Measurements from ENCODE around the gene MOK.

Gene MOK

DNA sequence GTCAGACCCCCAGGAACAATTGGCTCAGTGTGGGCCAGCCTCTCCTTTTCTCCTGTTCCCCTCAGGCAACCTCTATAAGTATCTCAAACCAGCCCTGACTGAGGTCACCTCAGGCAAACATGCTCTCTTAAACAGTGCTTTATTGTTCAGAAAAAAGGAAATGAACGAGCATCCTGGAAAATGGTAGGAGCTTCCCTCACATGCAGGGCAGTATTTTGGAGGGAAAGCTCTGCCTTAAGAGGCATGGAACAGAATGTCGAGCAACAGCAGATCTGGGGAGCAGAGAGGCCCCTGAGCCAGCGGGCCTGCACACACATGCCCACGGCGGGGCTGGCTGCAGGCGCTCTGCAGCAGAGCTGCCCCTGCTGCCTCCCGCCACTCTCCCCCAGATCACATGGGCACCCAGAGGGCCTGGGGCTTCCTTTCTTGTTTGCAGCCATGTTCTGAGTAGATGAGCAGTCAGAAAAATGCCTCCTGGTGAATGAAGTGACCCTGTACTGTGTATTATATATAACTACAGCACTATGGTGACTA lies 42.0 kb downstream of the MOK start:
- H3K4me3 ChIP-seq (ENCODE audit: low read depth, low read length): no peak overlapping the region
- peaks cover 9% of the 10 kb centered on the region; the same call in 1 of the 2 replicates for H3K4me1 ChIP-seq (ENCODE audit: control insufficient read depth, insufficient read depth, low read length)
- no peaks in the 10 kb centered on the region for H3K36me3 ChIP-seq (ENCODE audit: control insufficient read depth, insufficient read depth, low read length)
- H3K27me3 ChIP-seq (ENCODE audit: control insufficient read depth, insufficient read depth, low read length): no peaks in the 10 kb centered on the region
- H3K9ac ChIP-seq (ENCODE audit: low read length): no peak overlapping the region
- H3K27ac ChIP-seq (ENCODE audit: low read depth, low read length): no peak overlapping the region
- no peaks in the 10 kb centered on the region for H3K9me3 ChIP-seq (ENCODE audit: control insufficient read depth, insufficient read depth, low read depth, low read length)

DNA sequence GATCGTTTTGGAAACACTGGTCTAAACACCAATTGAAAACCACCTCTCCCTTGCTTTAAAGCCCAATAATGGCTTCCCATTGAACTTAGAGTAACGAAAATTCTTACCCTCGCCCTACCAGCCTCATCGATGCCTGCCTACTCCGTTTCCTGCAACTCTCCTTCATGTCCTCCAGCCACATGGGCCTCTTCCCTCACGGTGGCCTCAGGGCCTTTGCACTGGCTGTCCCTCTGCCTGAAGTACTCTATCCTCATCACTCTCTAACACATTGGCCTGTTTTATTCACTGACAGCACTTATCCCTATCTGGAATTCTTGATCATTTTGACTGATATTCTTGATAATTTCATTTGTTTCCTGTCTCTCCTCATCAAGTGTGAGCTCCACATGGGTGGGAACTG lies 46.8 kb downstream of the MOK start:
- H3K36me3 ChIP-seq (ENCODE audit: control insufficient read depth, insufficient read depth, low read length): no peaks in the 10 kb centered on the region
- H3K9me3 ChIP-seq (ENCODE audit: control insufficient read depth, insufficient read depth, low read depth, low read length): no peaks in the 10 kb centered on the region
- no peak overlapping the region for H3K9ac ChIP-seq (ENCODE audit: low read length)
- H3K4me3 ChIP-seq (ENCODE audit: low read depth, low read length): no peak overlapping the region
- no peaks in the 10 kb centered on the region for H3K27me3 ChIP-seq (ENCODE audit: control insufficient read depth, insufficient read depth, low read length)
- no peak overlapping the region for H3K27ac ChIP-seq (ENCODE audit: low read depth, low read length)
- peaks cover 6% of the 10 kb centered on the region; the same call in 1 of the 2 replicates for H3K4me1 ChIP-seq (ENCODE audit: control insufficient read depth, insufficient read depth, low read length)

DNA sequence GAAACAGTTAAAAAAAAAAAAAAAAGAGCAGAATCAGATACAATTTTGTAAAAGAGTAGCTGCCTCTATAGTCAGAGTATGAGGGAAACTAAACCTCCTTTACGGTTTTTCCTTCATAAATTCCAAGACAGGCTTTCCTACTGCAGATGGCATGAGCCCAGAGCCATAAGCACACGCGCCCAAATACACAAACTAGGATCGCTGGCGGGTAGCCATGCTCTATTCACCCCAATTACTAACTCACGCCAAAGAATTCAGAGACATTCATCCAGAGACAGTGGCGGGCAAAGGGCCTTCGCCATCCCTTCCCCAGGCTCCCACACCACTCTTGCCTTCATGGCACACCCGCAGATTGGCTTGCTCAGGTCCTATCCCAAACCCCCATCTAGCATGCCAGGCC lies 48.2 kb downstream of the MOK start:
- Histone ChIP-seq H3K4me3 (ENCODE audit: low read depth, low read length) (no peak overlapping the region), H3K36me3 (ENCODE audit: control insufficient read depth, insufficient read depth, low read length) (no peaks in the 10 kb centered on the region), H3K4me1 (ENCODE audit: control insufficient read depth, insufficient read depth, low read length) (no peaks in the 10 kb centered on the region), H3K27ac (ENCODE audit: low read depth, low read length) (no peak overlapping the region), H3K9ac (ENCODE audit: low read length) (no peak overlapping the region), H3K9me3 (ENCODE audit: control insufficient read depth, insufficient read depth, low read depth, low read length) (no peaks in the 10 kb centered on the region), H3K27me3 (ENCODE audit: control insufficient read depth, insufficient read depth, low read length) (no peaks in the 10 kb centered on the region)

DNA sequence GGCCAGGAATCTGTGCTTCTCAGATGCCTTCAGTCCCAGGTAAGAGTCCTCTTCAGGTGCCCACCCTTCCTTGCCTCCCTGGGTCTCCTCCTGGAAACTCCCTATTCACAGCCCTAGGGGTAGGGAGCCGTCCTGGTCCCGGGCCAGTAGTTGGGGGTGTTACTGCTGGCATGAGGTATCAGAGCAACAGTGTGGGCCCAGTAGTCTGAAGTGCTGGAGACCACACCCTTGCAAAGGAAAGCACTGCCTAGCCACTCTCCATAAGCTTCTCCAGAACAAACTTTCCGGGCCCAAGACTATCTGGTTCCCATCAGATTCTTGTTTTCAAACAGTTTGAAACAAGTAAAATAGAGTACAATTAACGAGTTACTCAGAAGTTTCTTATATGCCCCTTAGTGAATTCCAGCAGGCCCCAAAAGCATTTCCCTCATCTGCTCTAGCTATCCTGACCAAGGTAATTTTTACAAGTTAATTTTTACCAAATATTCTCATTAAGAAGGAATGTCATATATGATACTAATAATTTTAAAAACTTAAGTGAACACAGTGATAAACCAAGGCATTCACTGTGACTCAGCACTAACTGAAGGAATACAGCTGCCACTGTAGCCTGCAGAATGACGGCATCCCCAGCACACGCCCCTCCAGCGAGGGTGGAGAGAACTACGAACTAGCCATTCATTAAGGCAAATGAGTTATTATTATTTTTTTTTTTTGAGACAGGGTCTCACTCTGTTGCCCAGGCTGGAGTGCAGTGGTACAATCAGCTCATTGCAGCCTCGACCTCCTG lies 49.4 kb downstream of the MOK start:
- Histone ChIP-seq H3K27me3 (ENCODE audit: control insufficient read depth, insufficient read depth, low read length) (no peaks in the 10 kb centered on the region), H3K4me3 (ENCODE audit: low read depth, low read length) (no peak overlapping the region), H3K27ac (ENCODE audit: low read depth, low read length) (no peak overlapping the region), H3K9ac (ENCODE audit: low read length) (no peak overlapping the region), H3K4me1 (ENCODE audit: control insufficient read depth, insufficient read depth, low read length) (no peaks in the 10 kb centered on the region), H3K9me3 (ENCODE audit: control insufficient read depth, insufficient read depth, low read depth, low read length) (no peaks in the 10 kb centered on the region), H3K36me3 (ENCODE audit: control insufficient read depth, insufficient read depth, low read length) (no peaks in the 10 kb centered on the region)

DNA sequence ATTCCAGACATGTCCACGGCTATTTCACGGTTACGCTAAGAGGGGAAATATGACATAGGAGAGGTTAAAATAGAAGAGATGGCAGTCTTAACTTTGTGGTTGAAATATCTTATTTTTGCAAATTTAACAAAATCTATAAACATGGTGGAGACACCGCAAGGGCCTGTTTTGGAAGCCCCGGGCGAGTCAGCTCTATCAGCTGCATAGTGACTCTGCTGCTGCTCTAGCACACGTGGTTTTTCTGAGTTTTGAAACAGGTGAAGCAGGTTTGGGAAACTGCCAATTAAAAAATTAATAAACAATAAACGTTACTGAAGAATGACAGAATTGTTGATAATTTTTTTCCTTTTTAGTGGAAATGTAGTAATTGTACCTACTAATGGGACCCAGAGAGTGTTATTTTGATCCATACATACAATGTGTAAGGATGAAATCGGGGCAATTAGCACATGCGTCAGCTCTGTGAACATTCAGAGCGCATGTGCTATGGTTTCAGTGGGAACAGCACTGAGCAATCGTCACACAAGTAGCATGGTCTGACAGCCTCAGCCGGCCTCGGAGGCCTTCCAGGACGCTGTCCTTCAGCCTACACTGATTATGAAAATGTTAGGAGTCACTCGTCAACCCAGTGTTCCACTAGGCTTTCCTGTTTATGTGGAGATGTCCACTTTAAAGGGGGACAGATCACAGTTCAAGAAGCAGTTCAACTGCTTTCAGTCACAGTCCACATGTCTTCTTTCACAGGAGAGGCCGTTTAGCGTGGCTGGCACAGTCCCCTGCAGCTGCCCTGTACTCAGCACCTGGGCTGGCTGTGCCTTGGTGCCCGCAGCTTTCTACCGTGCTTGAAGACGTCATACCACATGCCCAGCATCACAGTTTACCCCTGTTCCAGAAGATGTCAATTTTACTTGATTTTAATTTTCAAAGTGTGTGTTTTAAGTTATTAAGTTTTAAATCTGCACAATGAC lies 51.8 kb downstream of the MOK start:
- peaks cover 7% of the 10 kb centered on the region for H3K4me1 ChIP-seq (ENCODE audit: control insufficient read depth, insufficient read depth, low read length)
- no peak overlapping the region for H3K4me3 ChIP-seq (ENCODE audit: low read depth, low read length)
- no peak overlapping the region for H3K9ac ChIP-seq (ENCODE audit: low read length)
- peaks cover 4% of the 10 kb centered on the region; the same call in 1 of the 2 replicates for H3K27me3 ChIP-seq (ENCODE audit: control insufficient read depth, insufficient read depth, low read length)
- H3K9me3 ChIP-seq (ENCODE audit: control insufficient read depth, insufficient read depth, low read depth, low read length): no peaks in the 10 kb centered on the region
- H3K27ac ChIP-seq (ENCODE audit: low read depth, low read length): no peak overlapping the region
- H3K36me3 ChIP-seq (ENCODE audit: control insufficient read depth, insufficient read depth, low read length): no peaks in the 10 kb centered on the region

DNA sequence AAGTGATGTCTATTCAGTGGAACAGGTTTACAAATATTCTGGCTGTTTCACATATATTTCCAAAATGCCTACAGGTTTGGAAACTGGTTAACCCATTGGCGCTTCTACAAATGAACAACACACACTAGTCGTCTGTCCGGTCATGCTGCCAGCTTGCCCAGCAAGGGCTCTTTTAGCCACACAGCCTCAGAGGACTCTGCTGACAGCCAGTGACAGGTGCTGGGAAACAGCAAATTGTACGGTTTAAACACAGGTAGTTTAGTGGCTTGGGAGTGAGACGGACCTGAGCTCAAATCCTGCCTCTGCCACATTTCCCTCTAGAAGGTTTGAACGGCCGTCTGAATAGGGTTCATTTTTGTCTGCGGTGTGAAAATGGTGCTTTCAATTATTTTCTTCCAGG lies 53.8 kb downstream of the MOK start:
- Histone ChIP-seq H3K9ac (ENCODE audit: low read length) (no peak overlapping the region), H3K9me3 (ENCODE audit: control insufficient read depth, insufficient read depth, low read depth, low read length) (no peaks in the 10 kb centered on the region), H3K27ac (ENCODE audit: low read depth, low read length) (no peak overlapping the region), H3K36me3 (ENCODE audit: control insufficient read depth, insufficient read depth, low read length) (no peaks in the 10 kb centered on the region), H3K4me1 (ENCODE audit: control insufficient read depth, insufficient read depth, low read length) (peaks cover 25% of the 10 kb centered on the region), H3K27me3 (ENCODE audit: control insufficient read depth, insufficient read depth, low read length) (peaks cover 13% of the 10 kb centered on the region), H3K4me3 (ENCODE audit: low read depth, low read length) (no peak overlapping the region)

DNA sequence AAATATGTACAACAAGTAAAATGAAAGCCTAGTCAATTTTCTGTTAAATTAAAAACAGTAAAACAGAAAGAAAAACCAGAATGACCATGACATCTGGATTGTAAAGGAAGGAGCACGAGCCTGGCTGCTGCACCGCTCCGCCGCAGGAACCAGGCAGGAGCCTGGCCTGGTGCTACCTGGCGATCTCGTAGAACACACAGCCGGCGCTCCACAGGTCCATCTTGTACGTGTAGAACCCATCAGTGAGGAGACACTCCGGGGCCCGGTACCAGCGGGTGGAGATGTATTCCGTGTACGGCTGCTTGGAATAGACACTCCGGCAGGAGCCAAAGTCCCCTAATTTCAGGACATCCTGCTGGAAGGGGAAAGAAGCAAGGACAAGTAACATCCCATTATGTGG lies 54.3 kb downstream of the MOK start:
- Histone ChIP-seq H3K36me3 (ENCODE audit: control insufficient read depth, insufficient read depth, low read length) (no peaks in the 10 kb centered on the region), H3K9ac (ENCODE audit: low read length) (no peak overlapping the region), H3K4me1 (ENCODE audit: control insufficient read depth, insufficient read depth, low read length) (peaks cover 25% of the 10 kb centered on the region), H3K9me3 (ENCODE audit: control insufficient read depth, insufficient read depth, low read depth, low read length) (no peaks in the 10 kb centered on the region), H3K27ac (ENCODE audit: low read depth, low read length) (no peak overlapping the region), H3K27me3 (ENCODE audit: control insufficient read depth, insufficient read depth, low read length) (peaks cover 16% of the 10 kb centered on the region), H3K4me3 (ENCODE audit: low read depth, low read length) (no peak overlapping the region)

DNA sequence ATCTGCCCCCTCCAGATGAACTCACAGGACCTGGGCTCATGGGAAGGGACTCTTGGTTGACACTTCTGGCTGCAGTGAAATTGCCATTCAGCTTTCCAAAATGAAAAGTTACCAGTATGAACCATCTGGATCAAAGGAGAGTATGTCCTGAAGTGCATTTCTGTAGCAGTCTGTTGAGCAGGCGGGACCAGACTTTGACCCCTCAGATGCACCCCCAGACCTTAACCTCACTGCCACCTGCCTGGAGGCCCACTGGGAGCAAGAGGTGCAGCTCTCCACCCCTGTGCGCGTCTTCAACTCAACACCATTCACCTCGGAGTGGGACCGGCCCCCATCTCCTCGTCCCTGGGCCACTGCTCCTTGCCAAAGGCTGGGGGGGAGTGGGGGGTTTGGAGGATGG lies 55.0 kb downstream of the MOK start:
- H3K4me1 ChIP-seq (ENCODE audit: control insufficient read depth, insufficient read depth, low read length): peaks cover 25% of the 10 kb centered on the region
- no peaks in the 10 kb centered on the region for H3K9me3 ChIP-seq (ENCODE audit: control insufficient read depth, insufficient read depth, low read depth, low read length)
- H3K9ac ChIP-seq (ENCODE audit: low read length): no peak overlapping the region
- H3K27me3 ChIP-seq (ENCODE audit: control insufficient read depth, insufficient read depth, low read length): peaks cover 16% of the 10 kb centered on the region
- no peaks in the 10 kb centered on the region for H3K36me3 ChIP-seq (ENCODE audit: control insufficient read depth, insufficient read depth, low read length)
- no peak overlapping the region for H3K4me3 ChIP-seq (ENCODE audit: low read depth, low read length)
- no peak overlapping the region for H3K27ac ChIP-seq (ENCODE audit: low read depth, low read length)

DNA sequence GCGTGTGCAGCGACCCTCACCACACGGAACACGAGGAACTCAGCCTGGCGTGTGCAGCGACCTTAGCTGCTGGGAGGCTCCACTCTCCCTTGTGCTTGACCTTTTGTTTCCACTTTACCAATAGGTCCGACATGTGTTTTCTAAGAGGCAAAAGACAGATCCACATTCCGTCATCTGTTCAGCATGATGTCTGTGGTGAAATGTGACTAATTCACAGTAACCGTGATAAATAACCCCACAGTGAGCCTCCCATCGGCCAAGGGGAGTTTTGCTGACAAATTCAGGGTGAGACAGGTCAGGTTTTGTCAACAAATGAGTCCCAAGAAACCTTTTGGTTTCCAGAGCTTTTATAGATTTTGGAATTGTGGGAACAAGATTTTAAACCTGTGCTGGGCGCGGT lies 55.9 kb downstream of the MOK start:
- H3K36me3 ChIP-seq (ENCODE audit: control insufficient read depth, insufficient read depth, low read length): no peaks in the 10 kb centered on the region; the same call in 1 of the 2 replicates
- peaks cover 25% of the 10 kb centered on the region for H3K4me1 ChIP-seq (ENCODE audit: control insufficient read depth, insufficient read depth, low read length)
- no peaks in the 10 kb centered on the region for H3K9me3 ChIP-seq (ENCODE audit: control insufficient read depth, insufficient read depth, low read depth, low read length)
- H3K9ac ChIP-seq (ENCODE audit: low read length): peak overlapping the region; percentile 42
- no peak overlapping the region for H3K27ac ChIP-seq (ENCODE audit: low read depth, low read length)
- peaks cover 16% of the 10 kb centered on the region for H3K27me3 ChIP-seq (ENCODE audit: control insufficient read depth, insufficient read depth, low read length)
- H3K4me3 ChIP-seq (ENCODE audit: low read depth, low read length): no peak overlapping the region

DNA sequence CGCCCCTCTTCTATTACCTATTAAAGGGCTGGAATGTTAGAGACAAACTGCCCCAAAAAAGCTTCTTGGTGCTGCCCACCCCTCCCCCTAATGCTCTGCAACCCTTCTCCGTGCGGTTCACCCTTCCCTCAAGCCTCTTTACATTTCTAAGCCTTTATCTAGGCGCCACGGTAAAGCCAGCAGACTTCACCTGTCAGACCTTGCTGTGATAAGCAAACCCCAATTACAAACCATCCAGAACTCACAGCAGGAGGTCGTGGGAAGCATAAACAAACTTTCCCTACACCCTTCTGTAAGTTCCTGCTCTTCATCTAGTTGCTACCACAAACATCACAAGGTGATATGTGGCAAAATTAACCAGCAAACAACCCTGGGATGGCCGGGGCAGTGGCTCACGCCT lies 56.8 kb downstream of the MOK start:
- H3K4me3 ChIP-seq (ENCODE audit: low read depth, low read length): peak overlapping the region; percentile 32; the same call in 1 of the 2 replicates
- no peak overlapping the region for H3K9ac ChIP-seq (ENCODE audit: low read length)
- peaks cover 6% of the 10 kb centered on the region; the same call in 1 of the 2 replicates for H3K9me3 ChIP-seq (ENCODE audit: control insufficient read depth, insufficient read depth, low read depth, low read length)
- peaks cover 25% of the 10 kb centered on the region for H3K4me1 ChIP-seq (ENCODE audit: control insufficient read depth, insufficient read depth, low read length)
- no peaks in the 10 kb centered on the region; the same call in 1 of the 2 replicates for H3K36me3 ChIP-seq (ENCODE audit: control insufficient read depth, insufficient read depth, low read length)
- H3K27ac ChIP-seq (ENCODE audit: low read depth, low read length): no peak overlapping the region
- peaks cover 16% of the 10 kb centered on the region for H3K27me3 ChIP-seq (ENCODE audit: control insufficient read depth, insufficient read depth, low read length)
